DND-41 (cell line): ENCODE measurements around the gene DPF3.

ENCODE experiments used
- CTCF ChIP-seq: IDR thresholded peaks from 2 replicates; pipeline ENCODE4 v1.5.1; 2012; ENCODE audit warnings: borderline replicate concordance, low read length, moderate library complexity, mild to moderate bottlenecking; ENCODE audit not compliant: poor library complexity, severe bottlenecking; ENCODE audit errors: extremely low read depth
- EZH2 ChIP-seq: IDR thresholded peaks from 3 replicates; pipeline ENCODE4 v1.6.1; 2012; ENCODE audit warnings: borderline replicate concordance, low read depth, mild to moderate bottlenecking, moderate library complexity, low read length, inconsistent platforms; ENCODE audit not compliant: severe bottlenecking

GRCh38 chr14:72906879-72907278 lies 13.0 kb upstream of the DPF3 start:
- TF ChIP-seq CTCF (no peak), EZH2 (no peak)
